ENCODE measurements around the gene ZBTB39. TPM values are rescaled to one million over a fixed set of nuclear protein-coding genes. Genes with fewer than 3 reads are reported as not detected.

Gene ZBTB39
- total and polyA plus RNA-seq, 2 of the 8 experiments (the other 6 are each of a cell fraction or from before 2014, with no cell fraction given), result 19.3 to 25.0 TPM

DNA sequence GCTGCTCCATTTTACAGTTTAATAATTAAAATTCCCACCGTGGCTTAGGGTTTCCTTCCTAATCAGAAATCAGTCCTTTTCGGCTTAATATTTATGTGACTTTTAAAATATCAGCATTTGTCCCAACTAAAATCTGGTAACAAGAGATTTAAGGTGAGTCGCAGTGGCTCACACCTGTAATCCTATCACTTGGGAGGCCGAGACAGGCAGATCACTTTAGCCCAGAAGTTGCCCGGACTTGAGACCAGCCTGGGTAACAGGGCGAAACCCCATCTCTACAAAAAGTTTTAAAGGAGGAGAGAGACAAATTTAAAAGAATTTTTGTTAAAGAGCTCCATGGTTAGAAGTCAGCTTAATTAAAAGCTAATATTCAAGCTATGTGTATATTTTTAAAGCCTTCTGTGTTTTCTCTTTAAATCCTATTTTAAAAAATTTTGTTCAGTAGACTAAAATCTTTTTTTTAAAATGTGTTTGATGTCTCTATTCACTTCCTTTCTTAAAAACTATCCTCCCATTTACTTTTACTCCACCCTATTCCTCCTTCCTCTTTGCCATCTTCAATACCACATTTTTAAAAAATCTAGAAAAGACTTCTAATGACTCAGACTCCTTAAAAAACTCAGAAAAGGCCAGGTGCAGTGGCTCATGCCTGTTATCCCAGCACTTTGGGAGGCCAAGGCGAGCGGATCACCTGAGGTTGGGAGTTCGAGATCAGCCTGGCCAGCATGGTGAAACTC is 13.8 kb upstream of the ZBTB39 start:
- peaks cover 4 to 9% (median 4%) of the 10 kb centered on the region in 4 experiments for H3K4me1 ChIP-seq (replicated peaks in 1 of 4; ENCODE audit: control insufficient read depth in 3 of 4, insufficient read depth in 4 of 4, low read length in 3 of 4)
- H3K4me2 ChIP-seq (ENCODE audit: insufficient read depth in 1 of 2, low read depth in 2 of 2, low read length in 2 of 2), result no peak overlapping the region
- no peak overlapping the region for H2BK120ac ChIP-seq (replicated peaks; ENCODE audit: low read depth, low read length)
- no peaks in the 10 kb centered on the region for H3K79me1 ChIP-seq (ENCODE audit: low read depth, low read length)
- no peaks in the 10 kb centered on the region for H3K9me3 ChIP-seq (ENCODE audit: insufficient read depth in 2 of 2, low read depth in 1 of 2, low read length in 1 of 2)
- H2AK5ac ChIP-seq (ENCODE audit: low read depth, low read length), result no peak overlapping the region
- no peak overlapping the region for H2BK5ac ChIP-seq (ENCODE audit: low read depth, low read length)
- H3K56ac ChIP-seq (replicated peaks; ENCODE audit: insufficient read length, low read depth, low read length), result no peak overlapping the region
- no peak for DNase-seq (ENCODE audit: low read depth in 1 of 2, low spot score in 2 of 2)
- H2BK15ac ChIP-seq (ENCODE audit: low read length), result no peak overlapping the region
- H3K9ac ChIP-seq (replicated peaks in 1 of 4; ENCODE audit: extremely low read depth in 1 of 4, low read depth in 3 of 4, low read length in 3 of 4), result no peak overlapping the region
- no peak overlapping the region; the same call in 1 of the 2 replicates for H3K18ac ChIP-seq (ENCODE audit: extremely low read depth, low read length)
- 88% methylated on average over 9 of the region's 9 CpGs; no CpG with 5 or more reads in 1 of the 2 experiments for WGBS, 2 experiments (ENCODE audit: extremely low coverage in 1 of 2, insufficient coverage in 1 of 2, insufficient read length in 1 of 2, insufficient replicate concordance in 2 of 2, low coverage in 1 of 2, low lambda C conversion rate in 2 of 2, missing lambda C conversion rate in 1 of 2)
- CTCF ChIA-PET (ENCODE audit: partially characterized antibody), result interaction anchor here (0.8 to 10.1 kb wide), 8 partner anchors 9 to 72 kb away, joined by 3 to 95 read pairs (median 6); partner anchors contain the start of gene ZBTB39
- H3K23me2 ChIP-seq (ENCODE audit: low read depth, low read length), result no peaks in the 10 kb centered on the region; the same call in 1 of the 2 replicates
- H4K20me1 ChIP-seq (replicated peaks in 1 of 2; ENCODE audit: control insufficient read depth in 1 of 2, insufficient read depth in 2 of 2, low read length in 2 of 2), result no peaks in the 10 kb centered on the region
- H3K4me3 ChIP-seq (ENCODE audit: extremely low read depth in 1 of 4, insufficient read depth in 2 of 4, low read depth in 3 of 4, low read length in 4 of 4), result no peak overlapping the region
- H3K4ac ChIP-seq (replicated peaks; ENCODE audit: insufficient read length, low read depth, low read length), result no peak overlapping the region
- no peak overlapping the region for H3K14ac ChIP-seq (ENCODE audit: insufficient read length)
- no peaks in the 10 kb centered on the region for H3K27me3 ChIP-seq (replicated peaks in 1 of 4; ENCODE audit: control insufficient read depth in 3 of 4, extremely low read depth in 1 of 4, insufficient read depth in 3 of 4, low read length in 3 of 4)
- no peak overlapping the region for H2BK12ac ChIP-seq (ENCODE audit: low read depth, low read length)
- no peaks in the 10 kb centered on the region for H3K79me2 ChIP-seq (ENCODE audit: control insufficient read depth in 1 of 2, insufficient read depth in 2 of 2, low read length in 2 of 2)
- H2BK20ac ChIP-seq (ENCODE audit: low read length), result no peak overlapping the region
- no peak overlapping the region for H3K27ac ChIP-seq (ENCODE audit: low read depth, low read length)
- FAIRE-seq, result no peak
- no peak overlapping the region for H3K23ac ChIP-seq (ENCODE audit: insufficient read length)
- POLR2A ChIA-PET (ENCODE audit: partially characterized antibody), result interaction anchor here (0.6 to 2.3 kb wide), 3 partner anchors 9 to 72 kb away, joined by 3 to 7 read pairs (median 4); no protein-coding TSS in a partner anchor
- no peak overlapping the region for H4K91ac ChIP-seq (replicated peaks; ENCODE audit: insufficient read length, low read length)
- no peak overlapping the region for H4K8ac ChIP-seq (ENCODE audit: extremely low read depth, insufficient read depth, low read length)
- H4K5ac ChIP-seq (ENCODE audit: insufficient read length, low read depth, low read length), result no peak overlapping the region
- no peak overlapping the region for H2AFZ ChIP-seq (ENCODE audit: low read length)
- H3K36me3 ChIP-seq (ENCODE audit: control insufficient read depth in 2 of 4, insufficient read depth in 4 of 4, low read length in 3 of 4), result no peaks in the 10 kb centered on the region
- TF ChIP-seq BCL11A (IDR thresholded peaks at IDR 0.05; ENCODE audit: low read depth in 2 of 2, low read length in 2 of 2), result no peak
- no peak for TF ChIP-seq BRCA1 (IDR thresholded peaks at IDR 0.05; ENCODE audit: low read depth, low read length)
- no peak for TF ChIP-seq TCF12 (IDR thresholded peaks at IDR 0.05; ENCODE audit: low read depth, low read length)
- no peak for TF ChIP-seq NRF1 (IDR thresholded peaks at IDR 0.05; ENCODE audit: low read depth, low read length)
- TF ChIP-seq, protein P1, sequence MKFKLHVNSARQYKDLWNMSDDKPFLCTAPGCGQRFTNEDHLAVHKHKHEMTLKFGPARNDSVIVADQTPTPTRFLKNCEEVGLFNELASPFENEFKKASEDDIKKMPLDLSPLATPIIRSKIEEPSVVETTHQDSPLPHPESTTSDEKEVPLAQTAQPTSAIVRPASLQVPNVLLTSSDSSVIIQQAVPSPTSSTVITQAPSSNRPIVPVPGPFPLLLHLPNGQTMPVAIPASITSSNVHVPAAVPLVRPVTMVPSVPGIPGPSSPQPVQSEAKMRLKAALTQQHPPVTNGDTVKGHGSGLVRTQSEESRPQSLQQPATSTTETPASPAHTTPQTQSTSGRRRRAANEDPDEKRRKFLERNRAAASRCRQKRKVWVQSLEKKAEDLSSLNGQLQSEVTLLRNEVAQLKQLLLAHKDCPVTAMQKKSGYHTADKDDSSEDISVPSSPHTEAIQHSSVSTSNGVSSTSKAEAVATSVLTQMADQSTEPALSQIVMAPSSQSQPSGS (IDR thresholded peaks at IDR 0.05; ENCODE audit: low read length), result no peak
- TF ChIP-seq GABPA (IDR thresholded peaks at IDR 0.05; ENCODE audit: borderline replicate concordance, insufficient read depth, low read length), result no peak
- TF ChIP-seq HDAC2 (IDR thresholded peaks at IDR 0.05; ENCODE audit: borderline replicate concordance in 1 of 2, low read depth in 2 of 2, low read length in 2 of 2), result no peak
- TF ChIP-seq JUND (IDR thresholded peaks at IDR 0.05; ENCODE audit: low read length), result no peak
- TF ChIP-seq SAP30 (IDR thresholded peaks at IDR 0.05; ENCODE audit: insufficient read depth, insufficient replicate concordance, low read length), result no peak
- TF ChIP-seq KDM5A (IDR thresholded peaks at IDR 0.05; ENCODE audit: low read length), result no peak

Data from H1 (cell line).